Endometrial microvascular endothelial cells (primary cell): ENCODE measurements around the gene CENPM. TPM values are rescaled to one million over a fixed set of nuclear protein-coding genes. Genes with fewer than 3 reads are reported as not detected.

Experiments
- in situ Hi-C: cut with HindIII; loops from 2 replicates; pipeline ENCODE4 v1.10.0; 2017; ENCODE audit warnings: low sequenced_read_pairs, low pct_unique_long_range_greater_than_20kb; ENCODE audit errors: inconsistent ontology term
- total RNA-seq: library from RNA; depleted of rRNA; stranded (reverse); fragments of >200 nt; gene quantifications from one replicate; pipeline ENCODE4 v1.2.3, GENCODE V29; 2015; ENCODE audit errors: inconsistent ontology term

Gene CENPM
- 42.8 TPM for total RNA-seq

- in situ Hi-C loops: no loop called here
Measured at GRCh38 chr22:41946629-41947423, at the start of gene CENPM. Gene CENPM, minus strand, starts transcription at chr22:41947152. Its CDS starts 76 bp downstream, at chr22:41947076.

GRCh38 chr22:41995211-41995610, 48.3 kb upstream of the CENPM start:
- in situ Hi-C loops: no loop called here

DNA sequence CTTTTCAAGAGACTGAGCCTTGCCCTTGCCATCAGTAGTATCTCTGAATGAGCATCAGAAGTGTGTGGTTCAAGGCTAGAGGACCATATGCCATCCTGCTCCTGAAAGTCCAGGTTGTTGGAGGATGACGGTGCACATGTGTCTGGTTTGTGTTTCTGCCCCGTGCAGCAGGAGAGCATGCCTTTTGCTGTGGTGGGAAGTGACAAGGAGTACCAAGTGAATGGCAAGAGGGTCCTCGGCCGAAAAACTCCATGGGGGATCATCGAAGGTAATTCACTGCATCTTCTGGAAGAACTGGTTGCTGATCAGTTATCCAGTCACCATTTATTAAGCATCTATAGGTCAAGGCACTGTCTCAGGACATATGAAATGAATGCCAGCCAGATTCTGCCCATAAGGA, 45.5 kb upstream of the CENPM start:
- in situ Hi-C loops: no loop called here

DNA sequence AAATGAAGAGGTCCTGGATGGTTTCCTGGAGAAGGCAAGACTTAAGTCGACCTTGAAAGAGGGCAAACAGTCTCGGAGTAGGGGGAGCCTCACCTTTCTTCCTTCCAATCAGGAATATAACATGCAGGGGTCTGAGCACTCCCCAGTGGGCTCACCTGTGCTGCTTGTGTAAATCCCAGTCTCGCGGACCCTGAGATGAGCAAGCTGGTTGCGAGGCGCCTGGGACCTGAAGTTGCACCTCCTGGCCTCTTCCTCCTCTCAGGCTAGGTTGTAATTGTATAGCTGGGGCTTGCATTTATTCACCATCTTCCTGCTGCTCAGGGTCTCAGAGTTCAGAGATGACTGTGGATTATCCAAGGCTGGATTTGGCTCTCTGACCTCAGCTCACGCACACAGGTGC, 44.2 kb upstream of the CENPM start:
- in situ Hi-C loops: no loop called here

DNA sequence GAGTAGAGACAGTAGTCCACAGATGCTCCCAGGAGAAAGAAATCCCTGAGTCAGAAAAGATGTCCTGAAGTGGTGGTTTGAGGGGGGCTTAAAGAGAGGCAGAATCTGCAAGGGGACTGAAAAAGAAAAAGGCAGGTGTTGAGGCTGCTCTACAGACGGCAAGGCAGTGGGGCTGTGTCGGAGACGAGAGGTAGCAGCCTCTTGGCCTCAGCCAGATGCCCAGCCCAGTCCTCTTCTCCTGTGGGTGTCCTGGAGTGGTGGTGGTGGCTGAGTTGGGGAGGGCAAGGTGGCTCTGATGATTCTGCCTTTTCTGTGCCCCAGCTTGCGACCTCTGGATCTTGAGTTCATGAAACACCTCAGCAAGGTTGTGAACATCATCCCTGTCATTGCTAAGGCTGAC, 42.3 kb upstream of the CENPM start:
- in situ Hi-C loops: no loop called here

DNA sequence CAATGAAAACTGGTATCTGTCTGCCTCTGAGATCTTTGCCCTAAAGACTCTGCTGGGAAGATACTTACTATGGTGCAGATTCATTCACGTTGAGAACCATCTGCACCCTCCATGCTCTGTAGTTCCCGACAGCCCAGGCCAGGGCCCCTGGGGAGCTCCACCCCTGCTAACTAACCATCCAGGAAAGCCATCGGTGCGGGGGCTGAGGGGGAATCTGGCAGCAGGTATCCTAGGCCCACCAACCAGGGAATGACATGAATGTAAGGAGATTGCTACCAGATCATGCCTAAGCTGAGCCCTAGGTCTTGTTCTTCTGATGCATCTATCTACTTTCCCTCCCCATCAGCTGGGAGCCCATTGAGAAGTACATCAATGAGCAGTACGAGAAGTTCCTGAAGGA, 40.3 kb upstream of the CENPM start:
- in situ Hi-C loops: no loop called here

DNA sequence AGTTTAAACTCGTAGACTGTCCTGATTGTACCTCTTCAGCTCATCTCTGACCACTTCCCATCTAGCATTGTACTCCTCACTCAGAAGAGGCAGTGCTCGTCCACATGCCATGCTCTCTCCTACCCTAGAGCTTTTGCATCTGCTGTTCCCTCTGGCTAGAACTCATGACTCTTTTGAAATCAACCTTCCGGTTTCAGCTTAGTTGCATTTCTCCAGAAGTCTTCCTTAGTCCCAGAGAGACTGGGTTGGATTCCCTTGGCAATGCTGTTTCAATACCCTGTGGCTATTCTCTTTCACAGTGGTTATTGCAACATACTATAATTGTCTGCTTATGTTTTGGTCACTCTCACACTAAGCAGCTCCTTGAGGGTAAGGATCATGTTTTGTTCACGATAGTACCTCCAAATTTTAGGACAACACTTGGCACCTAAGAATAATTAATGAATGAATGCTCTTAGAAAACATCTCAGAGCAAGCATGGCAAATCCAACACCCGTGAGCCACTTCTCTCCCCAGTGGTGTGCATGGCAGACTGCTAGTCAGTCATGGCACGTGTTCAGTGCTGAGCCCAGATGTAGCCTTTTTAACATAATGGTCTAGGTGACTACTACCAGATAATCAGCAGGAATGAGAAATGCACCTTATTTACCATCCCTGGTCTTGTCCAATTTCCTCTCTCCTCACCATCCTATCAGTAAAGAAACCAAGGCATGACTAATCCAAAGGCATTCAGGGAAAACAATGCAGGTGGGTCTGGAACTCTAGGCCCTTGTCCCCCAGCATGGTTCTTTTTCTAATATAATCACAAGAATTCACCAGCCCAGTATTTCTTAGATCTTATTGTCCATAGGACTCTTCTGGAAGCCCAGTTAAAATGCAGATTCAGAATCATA, 36.8 kb upstream of the CENPM start:
- in situ Hi-C loops: no loop called here

DNA sequence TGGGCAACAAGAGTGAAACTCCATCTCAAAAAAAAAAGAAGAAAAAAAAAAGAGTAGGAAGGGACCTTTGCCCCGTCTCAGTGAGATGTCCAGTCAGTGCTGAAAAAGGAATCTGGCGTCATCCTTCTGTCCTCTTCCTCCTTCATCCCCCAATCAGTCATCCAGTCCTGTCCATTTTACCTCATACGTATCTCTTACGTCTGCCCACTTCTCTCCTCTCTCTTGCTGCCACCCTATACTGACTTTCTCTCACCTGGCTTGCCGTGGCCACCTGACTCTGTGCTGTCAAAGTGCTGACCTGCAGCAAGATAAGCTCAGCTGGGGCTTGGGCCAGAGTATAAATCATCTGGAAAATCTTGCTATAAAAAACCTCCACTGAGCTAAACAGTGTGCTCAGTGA, 35.9 kb upstream of the CENPM start:
- in situ Hi-C loops: no loop called here

DNA sequence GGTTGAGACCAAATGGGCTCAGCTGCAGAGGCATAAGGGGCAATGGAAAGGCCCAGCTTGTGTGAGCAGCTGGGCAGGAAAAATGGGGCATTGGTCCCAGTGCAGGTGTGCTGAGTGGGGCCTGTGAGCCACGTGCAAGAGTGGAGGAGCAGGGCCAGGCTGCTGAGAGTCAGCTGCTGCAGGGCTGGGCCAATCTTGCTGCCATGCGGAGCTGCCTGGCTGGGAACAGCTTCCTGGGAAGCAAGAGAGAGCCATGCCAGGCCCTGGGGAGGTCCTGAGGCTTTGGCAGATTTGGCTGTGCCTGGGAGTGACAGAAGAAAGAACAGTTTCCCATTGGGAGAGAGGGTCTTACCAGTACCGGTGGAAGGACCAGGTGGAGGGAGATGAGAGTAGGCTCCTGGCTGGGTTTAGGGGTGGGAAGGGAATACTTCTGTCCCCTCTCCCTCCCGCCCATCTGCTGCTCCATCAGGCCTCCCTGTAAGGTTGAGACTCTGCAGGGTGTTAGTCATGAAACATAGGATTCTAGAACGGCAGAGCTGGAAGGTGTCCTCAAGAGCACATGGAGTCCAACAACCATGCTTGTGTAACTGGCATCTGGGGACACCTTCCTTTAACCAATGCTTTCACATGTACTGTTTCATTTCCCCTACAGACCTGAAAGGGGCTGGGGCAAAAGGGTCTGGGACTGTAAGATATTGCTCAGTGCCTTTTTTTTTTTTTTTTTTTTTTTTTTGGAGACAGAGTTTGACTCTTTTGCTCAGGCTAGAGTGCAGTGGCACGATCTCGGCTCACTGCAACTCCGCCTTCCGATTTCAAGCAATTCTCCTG, 32.7 kb upstream of the CENPM start:
- in situ Hi-C loops: no loop called here

DNA sequence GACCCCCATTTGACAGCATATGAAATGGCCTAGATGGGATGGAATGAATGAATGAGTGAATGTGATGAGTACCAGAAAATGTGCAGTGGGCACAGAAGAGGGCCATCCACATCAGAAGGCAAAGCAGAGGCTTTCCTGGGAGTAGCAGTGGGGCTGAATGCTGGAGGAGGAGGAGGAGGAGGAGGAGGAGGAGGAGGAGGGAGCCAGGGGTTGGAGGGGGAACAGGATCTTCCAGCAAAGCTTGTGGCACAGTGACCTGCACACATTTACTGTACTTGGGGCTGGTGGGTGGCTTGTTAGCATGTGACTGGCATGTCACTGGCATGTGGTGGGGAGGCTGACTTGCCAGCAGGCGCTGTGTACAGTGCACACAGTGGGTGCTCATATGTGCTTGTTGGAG, 31.8 kb upstream of the CENPM start:
- in situ Hi-C loops: no loop called here

GRCh38 chr22:41976961-41977566, 30.1 kb upstream of the CENPM start:
- in situ Hi-C loops: no loop called here

DNA sequence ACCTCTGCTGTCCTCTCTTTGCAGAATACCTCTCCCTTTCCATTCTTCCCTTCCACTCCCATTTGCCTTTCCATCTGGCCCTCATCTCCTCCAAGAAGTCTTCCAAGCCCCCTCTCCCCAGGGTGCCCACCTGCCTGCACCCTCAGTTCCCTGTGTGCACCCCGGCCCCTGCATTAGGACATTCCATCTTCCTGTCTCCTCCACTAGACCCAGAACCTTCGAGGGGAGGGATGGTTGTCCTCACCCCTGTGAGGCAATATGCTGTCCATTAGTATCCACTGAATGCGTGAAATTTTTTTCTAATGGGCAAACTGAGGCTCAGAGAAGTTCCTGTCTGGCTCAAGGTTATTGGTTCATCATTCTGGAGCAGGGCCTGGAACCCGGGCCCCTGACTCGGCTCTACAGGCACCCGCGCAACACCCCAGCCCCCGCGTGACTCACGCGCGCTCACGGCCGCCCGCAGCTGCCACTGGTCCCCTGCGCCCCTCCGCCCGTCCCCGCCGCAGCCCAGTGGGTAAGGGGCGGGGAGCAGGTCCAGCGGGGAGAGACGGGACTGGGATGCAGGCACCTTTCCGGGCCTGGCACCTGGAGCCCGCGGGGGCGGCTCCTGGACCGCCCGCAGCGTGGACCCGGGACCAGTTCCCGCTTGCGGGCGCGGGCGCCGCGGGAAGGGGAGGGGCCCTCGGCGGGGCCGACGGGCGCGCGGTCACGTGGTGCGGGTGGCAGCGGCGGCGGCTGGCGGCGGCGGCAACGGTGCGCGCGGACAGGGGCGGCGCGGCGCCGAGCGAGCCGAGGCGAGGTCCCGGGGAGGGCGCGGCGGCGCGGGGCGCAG, 29.3 kb upstream of the CENPM start:
- in situ Hi-C loops: no loop called here

DNA sequence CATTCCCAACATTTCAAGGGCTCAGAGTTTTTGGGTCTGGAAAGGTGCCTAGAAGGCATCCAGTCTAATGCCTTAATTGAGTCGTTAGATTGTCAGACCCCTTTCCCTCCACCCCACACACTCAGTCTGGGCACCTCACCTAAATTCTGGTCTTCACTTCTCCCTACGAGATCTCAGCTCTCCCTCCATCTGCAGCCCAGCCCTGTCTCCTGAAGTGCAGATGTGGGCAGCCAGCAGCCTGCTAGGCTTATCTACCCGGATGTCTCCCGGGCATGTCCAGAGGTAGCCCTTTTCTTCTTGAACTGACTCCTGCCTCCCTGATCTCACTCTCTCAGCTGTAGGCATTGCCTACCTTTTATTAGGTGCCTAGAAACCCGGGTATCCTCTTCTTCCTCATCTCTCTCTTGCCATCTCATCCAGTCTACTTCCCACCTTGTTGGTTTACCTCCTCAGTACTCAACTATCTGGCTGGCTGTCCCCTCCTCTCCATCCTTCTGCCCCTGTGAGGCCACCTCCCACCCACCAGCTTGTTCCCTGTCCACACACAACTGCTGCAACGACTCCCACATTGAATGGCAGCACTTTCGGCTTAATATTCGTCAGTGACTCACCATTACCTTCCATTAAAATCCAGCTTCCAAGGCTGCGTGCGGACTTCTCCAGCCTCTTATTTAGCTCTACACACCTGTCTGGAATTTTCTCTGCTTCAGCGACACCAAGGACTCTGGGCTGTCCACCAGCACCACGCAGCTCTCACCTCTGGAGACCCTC, 28.5 kb upstream of the CENPM start:
- in situ Hi-C loops: no loop called here

DNA sequence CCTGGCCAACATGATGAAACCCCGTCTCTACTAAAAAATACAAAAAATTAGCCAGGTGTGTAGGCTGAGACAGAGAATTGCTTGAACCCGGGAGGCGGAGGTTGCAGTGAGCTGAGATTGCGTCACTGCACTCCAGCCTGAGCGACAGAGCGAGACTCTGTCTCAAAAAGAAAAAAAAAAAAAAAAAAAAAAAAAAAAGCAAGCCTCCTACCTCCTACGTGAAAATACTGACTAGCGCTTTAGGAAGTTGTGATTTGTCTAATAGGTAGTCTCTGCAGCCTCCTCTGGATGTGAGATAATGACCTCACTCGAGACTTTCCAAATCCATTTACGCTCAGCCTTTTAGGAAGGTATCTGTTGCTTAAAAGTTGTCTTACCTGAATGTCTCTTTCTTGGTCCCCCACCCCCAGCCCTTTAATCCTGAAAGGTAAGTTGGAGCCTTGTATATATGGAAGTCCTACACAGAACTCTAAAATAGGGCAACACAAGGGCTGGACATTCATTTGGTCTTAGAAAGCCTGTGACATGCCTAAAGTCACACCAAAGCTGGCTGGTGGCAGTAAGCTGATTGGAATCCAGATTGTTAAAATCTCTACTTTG, 27.8 kb upstream of the CENPM start:
- in situ Hi-C loops: no loop called here

- in situ Hi-C loops: no loop called here
Measured at GRCh38 chr22:41971431-41971830, 24.5 kb upstream of the CENPM start.

DNA sequence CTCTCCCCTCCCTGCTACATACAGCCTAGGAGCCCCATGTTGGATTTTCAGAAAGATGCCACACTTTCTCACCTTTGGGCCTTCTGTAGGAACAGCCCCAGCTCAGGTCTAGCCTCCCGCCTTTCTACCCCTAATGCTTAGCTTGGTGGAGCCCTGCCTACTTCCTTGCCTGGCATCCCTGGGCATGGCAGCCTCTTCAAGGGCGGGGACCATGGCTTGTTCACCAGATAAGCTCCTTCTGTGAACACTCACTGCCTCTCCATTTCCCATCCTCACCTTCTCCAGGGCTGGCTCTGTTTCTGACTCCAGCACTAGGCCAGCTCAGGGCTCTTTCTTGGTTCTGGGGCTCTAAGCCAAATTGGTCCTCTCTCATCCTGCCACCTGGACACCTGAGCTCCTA, 23.6 kb upstream of the CENPM start:
- in situ Hi-C loops: no loop called here

- in situ Hi-C loops: no loop called here
Measured at GRCh38 chr22:41969110-41969646, 22.2 kb upstream of the CENPM start, which contains the start of gene SEPTIN3. Gene SEPTIN3, plus strand, starts transcription at chr22:41969443. Its CDS starts 2,050 bp downstream, at chr22:41971493.
